Fibroblast of villous mesenchyme (primary cell): ENCODE results near the gene SMARCA4. TPM values are rescaled to one million over a fixed set of nuclear protein-coding genes. Genes with fewer than 3 reads are reported as not detected.

Experiments
- DNase-seq: peaks from one replicate; pipeline ENCODE4 v3.0.0-alpha.2; 2010; ENCODE audit warnings: low read depth
- H3K4me3 ChIP-seq: 2 replicates; pipeline ENCODE4 v1.5.1; 2011; ENCODE audit warnings: low read depth, mild to moderate bottlenecking, low read length
- CTCF ChIP-seq: IDR thresholded peaks from 2 replicates; pipeline ENCODE4 v1.5.1; 2012; ENCODE audit warnings: low read depth, mild to moderate bottlenecking, low read length; ENCODE audit not compliant: insufficient read depth
- total RNA-seq: library from RNA; depleted of rRNA; stranded (reverse); fragments of >200 nt; gene quantifications from 2 replicates; pipeline ENCODE4 v1.2.3, GENCODE V29; 2012

Gene SMARCA4
- total RNA-seq, 1 donor: 96.7 TPM

GRCh38 chr19:11014403-11014911 lies 53.6 kb downstream of the SMARCA4 start:
- no peak overlapping the region for H3K4me3 ChIP-seq
- no peak for DNase-seq
- no peak for TF ChIP-seq CTCF

GRCh38 chr19:11016631-11017030 lies 55.8 kb downstream of the SMARCA4 start:
- DNase-seq: no peak
- no peak overlapping the region for H3K4me3 ChIP-seq
- no peak for TF ChIP-seq CTCF

- DNase-seq: peak; percentile 20
- TF ChIP-seq CTCF: no peak
- no peak overlapping the region for H3K4me3 ChIP-seq
Observed at GRCh38 chr19:11017275-11018035, 56.6 kb downstream of the SMARCA4 start.

GRCh38 chr19:11018179-11018578 lies 57.3 kb downstream of the SMARCA4 start:
- peak; percentile 55 for DNase-seq
- H3K4me3 ChIP-seq: no peak overlapping the region
- TF ChIP-seq CTCF: no peak

DNA sequence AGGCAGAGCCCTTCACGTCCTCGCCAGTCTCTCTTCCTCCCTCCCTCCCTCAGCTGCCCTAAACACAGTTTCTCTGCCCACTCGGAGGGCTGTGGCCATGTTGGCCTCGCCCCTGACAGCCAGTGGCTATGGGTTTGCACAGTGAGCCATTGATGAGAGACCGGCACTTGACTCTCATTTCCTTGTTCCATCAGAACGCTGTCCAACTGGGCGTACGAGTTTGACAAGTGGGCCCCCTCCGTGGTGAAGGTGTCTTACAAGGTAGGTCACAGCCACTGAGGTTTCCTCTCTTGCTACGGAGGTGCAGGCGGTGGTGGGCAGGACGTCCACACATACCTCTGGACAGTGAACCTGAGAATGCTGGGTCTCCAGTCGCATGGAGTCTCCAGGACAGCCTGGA lies 57.9 kb downstream of the SMARCA4 start:
- H3K4me3 ChIP-seq: no peak overlapping the region
- no peak for DNase-seq
- no peak for TF ChIP-seq CTCF

DNA sequence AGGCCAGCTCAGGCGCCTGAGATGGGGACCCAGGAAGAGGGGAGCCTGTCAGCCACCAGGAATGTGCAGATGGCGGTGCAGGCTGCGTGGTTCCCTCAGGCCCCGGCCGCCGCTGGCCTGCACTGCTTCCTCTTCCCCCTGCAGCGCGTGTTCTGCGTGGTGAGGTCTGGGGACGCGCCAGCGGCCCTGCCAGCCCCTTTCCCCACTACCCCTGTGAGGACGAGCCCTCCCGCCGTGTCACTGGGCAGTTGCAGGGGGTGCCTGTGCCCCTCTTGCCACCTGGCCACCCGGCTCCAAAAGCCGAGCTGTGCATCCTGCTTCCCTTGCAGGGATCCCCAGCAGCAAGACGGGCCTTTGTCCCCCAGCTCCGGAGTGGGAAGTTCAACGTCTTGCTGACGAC lies 58.4 kb downstream of the SMARCA4 start:
- DNase-seq: no peak
- H3K4me3 ChIP-seq: no peak overlapping the region
- TF ChIP-seq CTCF: no peak

DNA sequence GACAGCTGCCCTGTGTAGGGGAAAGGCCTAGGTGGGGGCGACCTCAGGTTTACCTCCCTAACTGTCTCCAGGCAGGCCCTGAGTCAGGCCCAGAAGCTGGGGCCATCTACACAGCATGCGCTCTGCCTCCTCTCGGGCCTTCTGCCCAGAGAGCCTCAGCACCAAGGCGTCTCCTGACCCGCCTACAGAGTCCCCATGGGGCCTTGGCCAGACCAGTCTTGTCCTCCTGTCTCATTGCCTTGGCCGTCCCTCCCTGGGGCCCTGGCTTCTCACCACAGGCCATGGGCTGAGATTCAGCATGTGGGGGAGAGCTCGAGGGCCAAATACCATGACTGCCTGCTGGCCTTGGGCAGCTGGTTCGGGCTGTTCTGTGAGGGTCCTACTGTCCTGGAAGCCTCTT lies 59.0 kb downstream of the SMARCA4 start:
- no peak overlapping the region for H3K4me3 ChIP-seq
- no peak for DNase-seq
- no peak for TF ChIP-seq CTCF
